Peyer's patch (tissue), 4 donors: ENCODE measurements around the gene DNAH3.

Experiments used
- CTCF ChIP-seq, 6 experiments: fragments of 450-650 bp in 4 of 6; fragments of 200-600 bp in 2 of 6; sonication (generic) in 1 of 6; IDR thresholded peaks; one replicate each; pipeline ENCODE4 v1.5.1; 2017 to 2019; ENCODE audit warnings: antibody characterized with exemption in 6 of 6, mild to moderate bottlenecking in 3 of 6, moderate library complexity in 1 of 6
- POLR2A ChIP-seq, 2 donors: fragments of 450-650 bp; IDR thresholded peaks; one replicate each; pipeline ENCODE4 v1.5.1; 2017; ENCODE audit warnings: antibody characterized with exemption in 2 of 2, mild to moderate bottlenecking in 2 of 2, moderate library complexity in 2 of 2

- TF ChIP-seq CTCF (IDR thresholded peaks at IDR 0.05) (no peak), POLR2A (IDR thresholded peaks at IDR 0.05) (no peak)
These were observed 94.2 kb downstream of the DNAH3 start for GRCh38 chr16:21056396-21056795.
